HG03060 (cell line): ENCODE data around the gene ZC3HAV1.
"Not testable (repeated sequence)": the region's sequence is repeated elsewhere in the genome, so short reads cannot be mapped to it uniquely, and the experiment has no call there.

Experiments used
- ATAC-seq: cut with Tn5 transposase; IDR thresholded peaks from one replicate; pipeline ENCODE4 v1.9.1; 2021; ENCODE audit warnings: low read depth, moderate number of reproducible peaks; ENCODE audit not compliant: unreplicated experiment

Gene ZC3HAV1

DNA sequence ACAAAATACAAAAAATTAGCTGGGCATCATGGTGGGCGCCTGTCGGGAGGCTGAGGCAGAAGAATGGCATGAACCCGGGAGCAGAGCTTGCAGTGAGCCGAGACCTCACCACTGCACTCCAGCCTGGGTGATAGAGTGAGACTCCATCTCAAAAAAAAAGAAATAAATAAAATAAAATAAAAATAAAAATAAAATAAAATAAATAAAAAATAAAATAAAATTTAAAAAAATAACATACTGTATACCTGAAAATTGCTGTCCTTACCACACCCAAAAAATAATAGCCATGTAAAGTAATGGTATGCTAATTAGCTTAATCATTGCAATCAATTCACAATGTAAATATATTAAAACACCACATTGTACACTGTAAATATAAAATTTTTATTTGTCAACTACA, 77.0 kb downstream of the ZC3HAV1 start:
- ATAC-seq, result no peak

DNA sequence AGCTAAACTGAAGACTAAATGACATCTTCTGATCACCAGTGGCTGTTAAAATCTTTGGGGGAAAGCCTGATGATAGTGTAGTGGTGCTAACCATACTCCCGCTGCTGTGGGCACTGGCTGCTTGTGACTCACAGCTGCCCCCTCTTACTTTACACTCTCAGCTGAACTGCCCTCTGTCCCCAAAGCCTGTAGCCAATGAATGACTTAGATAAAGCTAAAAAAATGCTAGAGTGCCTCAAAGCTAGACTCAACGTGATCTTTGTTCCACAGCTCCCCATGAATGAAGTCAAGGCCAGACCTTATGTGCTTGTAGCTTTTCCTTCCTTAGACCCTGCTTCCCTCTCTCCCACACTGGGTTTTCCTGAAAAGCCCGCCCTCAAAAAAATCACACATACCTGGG, 80.2 kb downstream of the ZC3HAV1 start:
- ATAC-seq, result no peak

DNA sequence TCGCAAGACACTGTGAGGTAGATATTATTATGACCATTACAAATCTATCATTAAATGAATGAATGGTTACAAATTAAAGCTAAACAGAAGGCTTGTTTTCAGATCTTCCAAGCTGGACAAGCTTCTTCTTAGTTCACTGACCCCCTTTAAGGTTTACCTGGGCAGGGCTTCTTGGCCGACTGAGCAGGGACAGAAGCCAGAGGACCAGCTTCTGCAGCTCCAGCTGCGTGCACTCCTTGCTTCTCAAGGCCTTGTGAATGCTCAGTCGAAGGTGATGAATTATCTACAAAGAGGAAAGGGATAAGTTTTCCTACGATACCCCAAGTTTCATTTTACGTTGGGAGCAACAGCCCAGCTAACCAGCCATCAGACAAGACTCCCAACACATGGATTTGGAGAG, 83.0 kb downstream of the ZC3HAV1 start:
- ATAC-seq, result no peak

DNA sequence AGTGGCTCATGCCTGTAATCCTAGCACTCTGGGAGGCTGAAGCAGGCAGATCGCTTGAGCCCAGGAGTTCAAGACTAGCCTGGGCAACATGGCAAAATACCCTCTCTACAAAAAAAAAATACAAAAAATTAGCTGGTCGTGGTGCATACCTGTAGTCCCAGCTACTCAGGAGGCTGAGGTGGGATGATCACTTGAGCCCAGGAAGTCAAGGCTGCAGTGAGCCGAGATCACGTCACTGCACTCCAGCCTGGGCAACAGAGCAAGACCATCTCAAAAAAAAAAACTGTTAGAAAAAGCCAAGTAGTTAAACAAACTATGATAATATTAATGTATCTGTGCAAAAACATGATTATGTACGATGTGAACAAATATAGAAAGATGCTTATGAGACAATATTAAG, 83.7 kb downstream of the ZC3HAV1 start:
- ATAC-seq, result not testable (repeated sequence)

DNA sequence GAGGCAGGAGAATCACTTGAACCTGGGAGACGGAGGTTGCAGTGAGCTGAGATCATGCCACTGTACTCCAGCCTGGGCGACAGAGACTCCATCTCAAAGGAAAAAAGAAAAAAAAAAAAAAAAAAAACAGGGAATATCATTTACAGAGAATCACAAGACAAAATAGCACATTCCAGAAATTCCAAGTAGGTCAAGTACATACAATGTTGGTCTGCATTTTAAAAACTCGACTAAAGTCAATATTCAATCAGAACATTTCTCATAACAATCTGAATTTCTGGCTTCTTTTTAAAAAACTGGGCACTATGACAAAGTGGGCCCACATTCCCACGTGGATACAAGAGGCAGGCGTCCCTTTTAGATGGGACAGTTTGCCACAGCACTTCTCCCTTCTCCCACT, 86.4 kb downstream of the ZC3HAV1 start:
- ATAC-seq, result no peak

DNA sequence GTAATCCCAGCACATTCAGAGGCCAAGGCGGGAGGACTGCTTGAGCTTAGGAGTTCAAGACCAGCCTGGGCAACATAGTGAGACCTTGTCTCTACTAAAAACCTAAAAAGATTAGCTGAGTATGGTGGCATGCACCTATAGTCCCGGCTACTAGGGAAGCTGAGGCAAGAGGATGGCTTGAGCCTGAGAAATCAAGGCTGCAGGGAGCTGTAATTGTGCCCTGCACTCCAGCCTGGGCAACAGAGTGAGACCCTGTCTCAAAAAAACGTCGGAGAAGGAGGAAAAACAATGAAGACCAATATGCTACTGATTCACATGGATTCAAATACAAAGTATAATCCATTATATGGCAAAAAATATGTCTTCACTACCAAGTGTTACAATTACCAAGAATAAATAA, 87.2 kb downstream of the ZC3HAV1 start:
- no peak for ATAC-seq

DNA sequence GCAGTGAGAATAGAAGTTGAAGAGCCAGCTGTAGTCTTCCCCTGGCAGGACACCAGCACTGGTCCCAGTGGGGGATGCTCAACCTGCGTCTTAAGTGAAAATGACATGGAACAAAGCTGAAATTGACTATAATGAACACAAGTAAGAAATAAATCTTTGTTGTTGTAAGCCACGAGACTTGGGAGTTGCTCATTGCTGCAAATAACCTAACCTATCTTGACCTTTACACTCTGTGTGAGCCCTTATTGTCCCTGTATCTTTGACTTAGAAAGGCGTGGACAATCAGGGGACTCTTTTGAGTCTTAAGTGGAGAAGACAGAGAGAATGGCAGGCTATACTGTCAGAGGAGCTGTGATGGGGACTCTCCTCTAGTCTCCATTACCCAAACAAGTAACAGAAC, 90.6 kb downstream of the ZC3HAV1 start:
- ATAC-seq, result no peak

DNA sequence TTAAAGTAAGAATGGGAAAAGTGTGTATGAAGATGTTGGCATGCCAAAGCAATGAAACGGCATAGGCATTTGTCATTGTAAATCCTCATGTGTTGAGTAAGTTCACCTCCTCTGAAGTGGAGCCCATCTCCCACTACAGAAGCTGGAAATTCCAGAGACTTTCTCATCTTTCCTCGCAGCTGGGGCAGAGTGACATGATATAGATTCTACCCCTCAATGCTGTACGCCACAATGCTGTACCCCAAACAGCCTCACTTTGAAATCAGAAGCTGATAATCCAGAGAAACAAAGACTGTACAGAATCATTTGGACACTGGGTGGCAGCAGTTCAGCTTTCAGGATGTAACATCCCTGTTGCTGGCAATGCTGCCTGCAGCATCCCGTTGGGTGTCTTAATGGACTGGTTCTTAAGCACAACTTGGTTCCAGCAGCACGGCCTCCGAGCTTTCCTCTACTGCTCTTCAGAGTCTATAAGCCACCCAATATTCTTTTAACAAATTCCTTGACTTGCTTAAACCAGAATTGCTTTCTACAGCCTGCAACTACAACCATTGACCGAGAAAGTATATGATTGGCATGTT, 92.5 kb downstream of the ZC3HAV1 start:
- peak; percentile 83 for ATAC-seq

DNA sequence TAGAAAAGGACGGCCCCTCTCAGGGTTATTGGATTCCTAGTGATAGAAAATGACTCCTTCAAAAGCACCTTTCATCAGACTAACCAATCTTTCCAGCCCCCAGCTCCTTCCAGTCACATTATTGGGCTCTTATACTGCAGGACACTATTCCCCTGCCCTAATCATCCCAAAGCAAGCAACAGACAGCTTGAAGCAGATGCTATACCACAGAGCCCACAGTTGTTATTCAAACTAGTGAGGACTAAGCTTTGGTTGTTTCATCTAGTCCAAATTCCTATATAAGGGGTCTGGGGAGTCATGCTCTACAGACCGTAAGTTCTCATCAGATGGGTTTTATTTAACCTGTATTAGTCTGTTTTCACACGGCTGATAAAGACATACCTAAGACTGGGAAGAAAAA, 98.1 kb downstream of the ZC3HAV1 start:
- no peak for ATAC-seq

DNA sequence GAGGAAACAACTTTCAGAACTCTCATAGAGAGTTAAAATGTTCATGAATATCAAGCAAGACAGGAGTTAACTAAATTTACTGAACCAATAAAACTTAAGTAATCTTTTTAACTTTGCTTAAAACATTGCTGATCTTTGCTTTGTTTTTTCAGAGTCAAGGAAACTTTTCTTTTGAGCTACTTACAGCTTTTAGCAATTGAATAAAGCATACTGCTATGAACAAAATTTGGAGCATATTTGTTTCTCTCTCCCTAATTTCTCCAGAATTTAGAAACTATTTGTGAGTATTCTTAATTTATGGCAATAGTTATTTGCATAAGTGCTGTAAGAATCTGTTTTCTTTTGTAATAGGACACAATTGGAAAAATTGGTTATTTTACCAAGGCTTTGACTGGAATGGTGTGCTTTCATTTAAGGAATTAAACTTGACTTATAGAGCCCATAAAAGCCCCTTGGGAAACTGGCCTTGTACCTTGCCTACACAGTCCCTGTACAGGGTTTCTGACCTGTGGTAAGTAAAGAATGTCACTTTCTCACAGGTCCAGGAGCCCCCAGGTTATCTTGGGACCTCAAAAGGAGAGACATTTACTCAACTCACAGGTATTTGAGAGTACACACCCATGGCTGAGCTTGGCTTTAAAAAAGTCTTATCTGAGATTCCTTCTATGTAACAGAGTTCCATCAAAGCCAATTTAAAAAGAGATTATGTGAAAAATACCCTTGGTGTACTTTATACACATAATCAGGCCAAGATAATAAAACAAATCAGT, 105.0 kb downstream of the ZC3HAV1 start:
- ATAC-seq, result no peak

DNA sequence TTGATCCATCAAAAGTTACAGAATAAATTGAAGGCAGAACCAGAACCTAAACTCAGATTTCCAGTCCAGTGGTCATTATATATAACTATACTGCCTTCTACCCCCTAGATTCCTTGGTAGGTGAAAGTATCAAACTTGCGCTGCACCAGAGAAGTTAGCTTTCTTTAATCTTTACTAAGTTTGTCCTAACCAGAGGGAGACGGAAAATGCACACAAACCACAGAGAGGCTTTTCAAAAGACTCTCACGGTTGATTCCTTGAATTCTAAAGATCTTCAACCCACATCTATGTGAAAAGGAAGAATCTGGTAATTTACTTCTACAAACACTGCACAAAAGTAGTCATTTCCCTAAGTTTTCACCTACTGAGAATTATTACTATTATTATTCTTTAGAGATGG, 110.1 kb downstream of the ZC3HAV1 start:
- ATAC-seq, result no peak
